Lower leg skin (tissue), 4 donors: ENCODE measurements around the gene PLA2G12B. TPM values are rescaled to one million over a fixed set of nuclear protein-coding genes. Genes with fewer than 3 reads are reported as not detected.
"Not testable (repeated sequence)": the region's sequence is repeated elsewhere in the genome, so short reads cannot be mapped to it uniquely, and the experiment has no call there.

Experiments used
- DNase-seq, 2 donors: peaks; one replicate each; pipeline ENCODE4 v3.0.0-alpha.2; 2019; ENCODE audit warnings: low spot score in 2 of 2
- H3K4me3 ChIP-seq: fragments of 200-600 bp; sonication (generic); 2 replicates; pipeline ENCODE4 v1.5.1; 2017; ENCODE audit warnings: mild to moderate bottlenecking, low read depth; ENCODE audit not compliant: poor library complexity, severe bottlenecking
- CTCF ChIP-seq, 3 donors: fragments of 450-650 bp; IDR thresholded peaks; one replicate each; pipeline ENCODE4 v1.5.1; 2016; ENCODE audit warnings: antibody characterized with exemption in 3 of 3, mild to moderate bottlenecking in 3 of 3, moderate library complexity in 2 of 3
- POLR2A ChIP-seq, 2 donors: fragments of 450-650 bp; IDR thresholded peaks; one replicate each; pipeline ENCODE4 v1.6.1; 2016 to 2017; ENCODE audit warnings: antibody characterized with exemption in 2 of 2, mild to moderate bottlenecking in 1 of 2, moderate library complexity in 1 of 2
- WGBS, 2 donors: methylation state at CpG; one replicate each; pipeline ENCODE4 v1.1.5; 2018; 5-methylcytosine and 5-hydroxymethylcytosine counted together
- intact Hi-C: fragments of 100-400 bp; cut with DNase I; formaldehyde crosslinking; loops from one replicate; pipeline ENCODE4 v1.15.0; 2023; ENCODE audit warnings: low total_unique reads
- total RNA-seq, 4 donors: library from RNA; depleted of rRNA; stranded (reverse); fragments of >200 nt; gene quantifications; one replicate each; pipeline ENCODE4 v1.1.0, GENCODE V29; 2016

The PLA2G12B gene
- total RNA-seq, 4 donors from 2014 or later: not detected

GRCh38 chr10:72918352-72918751 is 36.3 kb downstream of the PLA2G12B start:
- intact Hi-C loops: no loop called here

DNA sequence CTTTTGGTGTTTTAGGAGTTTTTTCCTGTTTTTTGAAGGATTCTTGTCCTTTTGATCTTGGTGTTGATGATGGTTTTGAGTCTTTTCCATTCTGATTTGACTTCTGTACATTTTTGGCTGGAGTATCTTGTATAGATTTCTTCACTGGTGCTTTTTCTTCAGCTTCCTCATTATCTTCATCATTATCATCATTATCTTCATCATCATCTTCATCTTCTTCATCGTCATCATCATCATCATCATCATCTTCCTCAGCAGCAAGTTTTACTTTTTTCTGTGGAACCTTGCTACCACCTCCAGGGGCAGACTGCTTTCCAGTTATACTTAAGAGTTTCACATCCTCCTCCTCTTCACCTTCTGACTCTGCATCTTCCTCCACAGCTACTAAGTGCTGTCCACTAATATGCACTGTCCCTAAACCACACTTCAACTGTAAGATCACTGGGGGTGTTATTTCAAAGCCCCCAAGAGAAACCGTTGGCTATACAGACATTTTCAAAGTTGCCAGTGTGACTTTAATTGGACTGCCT is 36.7 kb downstream of the PLA2G12B start:
- DNase-seq, intact Hi-C loops, H3K4me3 ChIP-seq: not testable (repeated sequence)
- 82 to 85% methylated on average over 2 of the region's 2 CpGs for WGBS, 2 donors

More at GRCh38 chr10:72918352-72918751, 36.3 kb downstream of the PLA2G12B start:
- no peak for TF ChIP-seq CTCF (IDR thresholded peaks at IDR 0.05)
- no peak for DNase-seq
- WGBS, 2 donors: 91 to 93% methylated on average over 8 of the region's 8 CpGs
- H3K4me3 ChIP-seq: no peak overlapping the region

- intact Hi-C loops, H3K4me3 ChIP-seq, DNase-seq: not testable (repeated sequence)
- WGBS, 2 donors: 36 to 49% methylated on average over 3 of the region's 3 CpGs
Observed at GRCh38 chr10:72917201-72917600, 37.4 kb downstream of the PLA2G12B start.

- no peak overlapping the region for H3K4me3 ChIP-seq
- WGBS, 2 donors: 77 to 83% methylated on average over 7 of the region's 7 CpGs
- TF ChIP-seq CTCF (IDR thresholded peaks at IDR 0.05) (no peak), POLR2A (IDR thresholded peaks at IDR 0.05) (no peak)
- intact Hi-C loops: no loop called here
- no peak for DNase-seq
Observed at GRCh38 chr10:72913287-72913686, 41.3 kb downstream of the PLA2G12B start.

DNA sequence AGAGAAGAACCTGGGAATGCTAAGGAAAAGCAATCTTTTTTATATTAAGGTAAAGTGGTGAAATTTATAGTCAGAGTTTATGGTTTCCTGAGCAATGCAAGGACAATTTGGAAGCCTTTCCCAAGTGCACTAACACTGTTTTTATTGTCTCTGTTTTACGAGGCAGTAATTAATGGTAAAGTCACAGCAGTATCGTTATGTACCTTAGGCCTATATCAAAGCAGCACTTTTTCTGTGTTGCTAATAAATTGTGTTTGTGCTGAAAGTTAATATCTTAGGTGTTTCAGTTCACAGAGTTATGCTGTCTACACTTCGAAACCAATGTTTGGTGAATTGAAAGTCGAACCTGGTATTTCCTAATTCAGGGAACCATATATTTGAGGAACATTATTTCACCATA is 41.9 kb downstream of the PLA2G12B start:
- no peak overlapping the region for H3K4me3 ChIP-seq
- 79 to 87% methylated on average over 4 of the region's 4 CpGs for WGBS, 2 donors
- no peak for DNase-seq
- TF ChIP-seq POLR2A (IDR thresholded peaks at IDR 0.05): no peak
- TF ChIP-seq CTCF (IDR thresholded peaks at IDR 0.05): no peak
- intact Hi-C loops: no loop called here

- TF ChIP-seq POLR2A (IDR thresholded peaks at IDR 0.05) (no peak), CTCF (IDR thresholded peaks at IDR 0.05) (no peak)
- no peak for DNase-seq
- no peak overlapping the region for H3K4me3 ChIP-seq
- intact Hi-C loops: no loop called here
- 94 to 97% methylated on average over 2 of the region's 2 CpGs for WGBS, 2 donors
Observed at GRCh38 chr10:72911758-72912157, 42.8 kb downstream of the PLA2G12B start.

DNA sequence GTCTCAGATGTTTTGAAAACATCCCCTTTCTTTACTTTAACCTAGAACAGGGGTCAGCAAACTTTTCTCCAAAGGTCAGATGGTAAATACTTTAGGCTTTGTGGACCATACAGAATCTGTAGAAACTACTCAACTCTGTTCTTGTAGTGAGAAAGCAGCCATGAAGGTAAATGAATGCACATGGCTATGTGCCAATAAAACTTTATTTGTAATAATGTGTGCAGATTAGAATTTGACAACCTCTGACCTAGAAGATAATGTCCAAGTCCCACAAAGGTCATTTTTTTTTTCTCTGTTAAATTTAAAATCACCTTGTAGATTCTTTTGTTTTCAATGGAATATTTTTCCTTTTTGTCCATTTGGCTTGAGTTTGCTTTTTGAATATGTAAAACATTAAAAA is 43.9 kb downstream of the PLA2G12B start:
- DNase-seq: no peak
- no peak overlapping the region for H3K4me3 ChIP-seq
- TF ChIP-seq POLR2A (IDR thresholded peaks at IDR 0.05) (no peak), CTCF (IDR thresholded peaks at IDR 0.05) (no peak)
- intact Hi-C loops: no loop called here
